Measurements from ENCODE around the gene KRTAP10-12. TPM values are rescaled to one million over a fixed set of nuclear protein-coding genes. Genes with fewer than 3 reads are reported as not detected.
A peak's percentile ranks its signal among the peaks of the same experiment; 100 is the strongest.

KRTAP10-12 gene
- total and polyA plus RNA-seq, 11 donors = not detected

DNA sequence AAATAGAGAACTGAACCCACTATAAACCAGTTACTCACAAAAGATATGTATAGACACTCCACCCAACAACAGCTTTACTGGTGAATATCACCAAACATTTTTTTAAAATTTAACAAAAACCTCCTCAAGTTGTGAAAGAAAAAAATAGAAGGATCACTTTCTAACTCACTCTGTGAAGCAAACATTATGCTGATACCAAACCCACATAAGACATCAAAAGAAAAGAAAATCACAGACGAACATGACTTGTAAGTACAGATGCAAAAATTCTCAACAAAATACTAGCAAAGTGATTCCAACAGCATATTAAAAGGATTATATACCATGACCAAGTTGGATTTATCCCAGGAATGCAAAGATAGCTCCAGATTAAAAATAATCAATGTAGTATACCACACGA is 5.3 kb upstream of the KRTAP10-12 start:
- TF ChIP-seq, protein P1, sequence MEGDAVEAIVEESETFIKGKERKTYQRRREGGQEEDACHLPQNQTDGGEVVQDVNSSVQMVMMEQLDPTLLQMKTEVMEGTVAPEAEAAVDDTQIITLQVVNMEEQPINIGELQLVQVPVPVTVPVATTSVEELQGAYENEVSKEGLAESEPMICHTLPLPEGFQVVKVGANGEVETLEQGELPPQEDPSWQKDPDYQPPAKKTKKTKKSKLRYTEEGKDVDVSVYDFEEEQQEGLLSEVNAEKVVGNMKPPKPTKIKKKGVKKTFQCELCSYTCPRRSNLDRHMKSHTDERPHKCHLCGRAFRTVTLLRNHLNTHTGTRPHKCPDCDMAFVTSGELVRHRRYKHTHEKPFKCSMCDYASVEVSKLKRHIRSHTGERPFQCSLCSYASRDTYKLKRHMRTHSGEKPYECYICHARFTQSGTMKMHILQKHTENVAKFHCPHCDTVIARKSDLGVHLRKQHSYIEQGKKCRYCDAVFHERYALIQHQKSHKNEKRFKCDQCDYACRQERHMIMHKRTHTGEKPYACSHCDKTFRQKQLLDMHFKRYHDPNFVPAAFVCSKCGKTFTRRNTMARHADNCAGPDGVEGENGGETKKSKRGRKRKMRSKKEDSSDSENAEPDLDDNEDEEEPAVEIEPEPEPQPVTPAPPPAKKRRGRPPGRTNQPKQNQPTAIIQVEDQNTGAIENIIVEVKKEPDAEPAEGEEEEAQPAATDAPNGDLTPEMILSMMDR (IDR thresholded peaks at IDR 0.05) = no peak
- TF ChIP-seq POLR2A (IDR thresholded peaks at IDR 0.05) = no peak
- DNase-seq = no peak
- WGBS, 4 donors = 57 to 69% (median 65%) methylated on average over 2 of the region's 2 CpGs
- ATAC-seq = no peak
- Histone ChIP-seq H3K36me3 (no peaks in the 10 kb centered on the region), H3K4me3 (no peak overlapping the region), H3K4me1 (no peaks in the 10 kb centered on the region), H3K9me3 (peaks cover 0 to 27% (median 14%) of the 10 kb centered on the region in 12 donors), H3K27me3 (peaks cover 0 to 29% (median 13%) of the 10 kb centered on the region in 9 donors), H3K27ac (no peak overlapping the region)
- intact Hi-C loops (cut with DNase I) = no loop called here

DNA sequence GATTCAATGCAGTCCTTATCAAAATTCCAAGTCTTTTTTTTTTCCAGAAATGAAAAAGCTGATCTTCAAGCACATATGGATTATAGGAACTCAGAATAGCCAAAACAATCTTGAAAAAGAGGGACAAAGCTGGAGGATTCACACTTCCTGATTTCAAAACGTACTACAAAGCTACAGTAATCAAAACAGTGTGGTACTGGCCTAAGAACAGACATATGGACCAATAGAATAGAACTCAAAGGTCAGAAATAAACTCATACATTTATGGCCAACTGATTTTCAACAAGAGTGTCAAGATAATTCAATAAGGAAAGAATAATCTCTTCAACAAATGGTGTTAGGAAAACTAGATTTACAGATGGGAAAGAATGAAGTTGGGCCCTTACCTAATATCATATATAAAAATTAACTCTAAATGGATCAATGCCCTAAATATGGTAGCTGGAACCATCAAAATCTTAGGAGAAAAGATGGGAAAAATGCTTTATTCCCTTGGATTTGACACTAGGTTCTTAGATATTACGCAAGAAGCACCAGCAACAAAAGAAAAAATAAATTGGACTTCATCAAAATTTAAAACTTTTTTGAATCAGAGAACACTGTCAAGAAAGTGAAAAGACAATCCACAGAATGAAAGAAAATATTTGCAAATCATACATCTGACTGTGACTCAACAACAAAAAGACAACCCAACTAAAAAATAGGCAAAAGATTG is 4.0 kb upstream of the KRTAP10-12 start:
- peaks cover 0 to 27% (median 14%) of the 10 kb centered on the region in 12 donors for H3K9me3 ChIP-seq
- H3K27me3 ChIP-seq = peaks cover 0 to 27% (median 10%) of the 10 kb centered on the region in 9 donors
- H3K27ac ChIP-seq = no peak overlapping the region
- WGBS, 4 donors = 46 to 79% (median 51%) methylated on average over 2 of the region's 2 CpGs
- DNase-seq (no peak), ATAC-seq (no peak)
- peaks cover 0 to 3% (median 0%) of the 10 kb centered on the region in 12 donors for H3K4me1 ChIP-seq
- H3K36me3 ChIP-seq = no peaks in the 10 kb centered on the region
- intact Hi-C loops (cut with DNase I) = no loop called here
- H3K4me3 ChIP-seq = no peak overlapping the region
- no peak for TF ChIP-seq POLR2A (IDR thresholded peaks at IDR 0.05)
- TF ChIP-seq, protein P1 (IDR thresholded peaks at IDR 0.05) = no peak

DNA sequence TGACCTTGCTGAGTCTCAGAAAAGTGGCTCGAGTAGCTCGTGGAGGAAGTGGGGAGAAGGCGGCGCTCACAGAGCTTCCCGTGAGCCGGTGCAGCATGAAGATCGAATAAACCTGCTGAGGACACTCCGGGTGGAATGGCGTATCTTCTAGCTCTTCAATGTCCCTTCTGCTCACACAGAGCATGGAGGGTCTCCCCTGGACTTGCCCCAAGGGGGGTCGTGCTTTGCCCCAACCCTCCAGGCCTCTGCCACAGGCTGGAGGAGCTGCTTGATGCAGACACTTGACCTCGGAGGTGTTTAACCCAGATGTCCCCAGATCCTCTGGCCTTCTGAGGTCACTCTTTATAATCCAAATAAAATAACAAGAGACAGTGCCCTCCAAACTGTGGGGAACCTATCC is 2.2 kb upstream of the KRTAP10-12 start:
- intact Hi-C loops (cut with DNase I) = no loop called here
- no peak overlapping the region for H3K27ac ChIP-seq
- no peaks in the 10 kb centered on the region for H3K36me3 ChIP-seq
- H3K4me1 ChIP-seq = peaks cover 0 to 6% (median 0%) of the 10 kb centered on the region in 12 donors
- DNase-seq (no peak), ATAC-seq (no peak)
- H3K27me3 ChIP-seq = peaks cover 0 to 34% (median 9%) of the 10 kb centered on the region in 9 donors
- 65 to 72% (median 69%) methylated on average over 11 of the region's 11 CpGs for WGBS, 4 donors
- peaks cover 0 to 27% (median 14%) of the 10 kb centered on the region in 12 donors for H3K9me3 ChIP-seq
- H3K4me3 ChIP-seq = no peak overlapping the region
- TF ChIP-seq, protein P1 (IDR thresholded peaks at IDR 0.05) = no peak
- no peak for TF ChIP-seq POLR2A (IDR thresholded peaks at IDR 0.05)

DNA sequence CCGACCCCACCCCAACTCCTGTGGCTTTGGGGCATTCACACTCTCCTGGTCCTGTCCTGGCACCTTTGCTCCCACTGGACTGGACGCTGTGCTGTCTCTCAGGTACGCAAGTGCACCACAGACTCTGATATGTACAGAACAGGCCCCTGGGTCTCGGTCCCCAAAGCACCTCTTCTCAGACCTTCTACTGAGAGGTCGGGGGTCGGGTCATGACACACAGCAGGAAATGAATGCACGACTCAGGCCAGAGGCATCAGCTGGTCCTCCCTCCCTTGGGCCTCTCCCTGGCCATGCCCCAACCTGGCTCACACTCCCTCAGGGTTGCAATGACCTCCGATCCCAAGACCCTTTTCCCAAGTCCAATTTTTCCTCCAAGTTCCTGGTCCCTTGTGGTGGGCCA is 1.8 kb upstream of the KRTAP10-12 start:
- ATAC-seq = peak in 1 of 4 donors; percentile 31
- Histone ChIP-seq H3K4me1 (peaks cover 0 to 6% (median 0%) of the 10 kb centered on the region in 12 donors), H3K27ac (no peak overlapping the region), H3K4me3 (no peak overlapping the region), H3K27me3 (peaks cover 0 to 38% (median 12%) of the 10 kb centered on the region in 9 donors), H3K36me3 (no peaks in the 10 kb centered on the region), H3K9me3 (peaks cover 0 to 27% (median 14%) of the 10 kb centered on the region in 12 donors)
- intact Hi-C loops (cut with DNase I) = no loop called here
- TF ChIP-seq POLR2A (IDR thresholded peaks at IDR 0.05) = no peak
- TF ChIP-seq, protein P1 (IDR thresholded peaks at IDR 0.05) = no peak
- WGBS, 4 donors = 57 to 76% (median 67%) methylated on average over 8 of the region's 8 CpGs
- DNase-seq = no peak

Measured in heart left ventricle (tissue), 16 donors.